HepG2 (cell line): Measurements from ENCODE around the gene TMEM258. TPM values are rescaled to one million over a fixed set of nuclear protein-coding genes. Genes with fewer than 3 reads are reported as not detected.

Experiments used
- BRD4 ChIP-seq: sonication (generic); formaldehyde crosslinking; IDR thresholded peaks from 2 replicates; pipeline ENCODE4 v1.4.0; 2020; ENCODE audit warnings: missing genetic modification reagents
- CBFB ChIP-seq: sonication (generic); formaldehyde crosslinking; IDR thresholded peaks from 2 replicates; pipeline ENCODE4 v1.4.0; 2020; ENCODE audit warnings: missing genetic modification reagents
- CBX5 ChIP-seq: sonication (generic); formaldehyde crosslinking; IDR thresholded peaks from 2 replicates; pipeline ENCODE4 v1.4.0; 2020; ENCODE audit warnings: missing genetic modification reagents, borderline replicate concordance
- CHCHD3 ChIP-seq: sonication (generic); formaldehyde crosslinking; IDR thresholded peaks from 2 replicates; pipeline ENCODE4 v1.8.0; 2022; ENCODE audit warnings: mild to moderate bottlenecking, missing genetic modification reagents, moderate library complexity
- FOSL1 ChIP-seq: sonication (generic); formaldehyde crosslinking; IDR thresholded peaks from 2 replicates; pipeline ENCODE4 v1.9.0; 2021; ENCODE audit warnings: missing genetic modification reagents, borderline replicate concordance
- GABPB1 ChIP-seq: IDR thresholded peaks from 2 replicates; pipeline ENCODE4 v1.6.1; 2016; ENCODE audit warnings: mild to moderate bottlenecking, missing genetic modification reagents, moderate library complexity, missing compliant biosample characterization
- IRF9 ChIP-seq: sonication (generic); formaldehyde crosslinking; IDR thresholded peaks from 2 replicates; pipeline ENCODE4 v1.8.0; 2022; ENCODE audit warnings: missing genetic modification reagents, mild to moderate bottlenecking, borderline replicate concordance
- PHB2 ChIP-seq: fragments of 450-650 bp; IDR thresholded peaks from 2 replicates; pipeline ENCODE4 v1.6.1; 2018; ENCODE audit not compliant: partially characterized antibody
- SMAD3 ChIP-seq: sonication (generic); formaldehyde crosslinking; IDR thresholded peaks from 2 replicates; pipeline ENCODE4 v1.4.0; 2020; ENCODE audit warnings: missing genetic modification reagents
- STAT5B ChIP-seq: sonication (generic); formaldehyde crosslinking; IDR thresholded peaks from 2 replicates; pipeline ENCODE4 v1.4.0; 2020; ENCODE audit warnings: missing genetic modification reagents
- TBP ChIP-seq: sonication (generic); formaldehyde crosslinking; IDR thresholded peaks from 2 replicates; pipeline ENCODE4 v1.5.0; 2020; ENCODE audit warnings: missing genetic modification reagents
- TCF7L2 ChIP-seq: IDR thresholded peaks from 2 replicates; pipeline ENCODE4 v1.6.1; 2011; ENCODE audit warnings: mild to moderate bottlenecking, low read depth, low read length, moderate library complexity
- TFE3 ChIP-seq: IDR thresholded peaks from 2 replicates; pipeline ENCODE4 v1.6.1; 2016
- THYN1 ChIP-seq: sonication (generic); formaldehyde crosslinking; IDR thresholded peaks from 2 replicates; pipeline ENCODE4 v1.8.1; 2023; ENCODE audit warnings: low read depth, mild to moderate bottlenecking, moderate library complexity, missing genetic modification reagents, borderline replicate concordance
- TMF1 ChIP-seq: sonication (generic); formaldehyde crosslinking; IDR thresholded peaks from 2 replicates; pipeline ENCODE4 v1.8.1; 2022; ENCODE audit warnings: low read depth, missing genetic modification reagents
- ZNF235 ChIP-seq: sonication (generic); formaldehyde crosslinking; IDR thresholded peaks from 2 replicates; pipeline ENCODE4 v1.8.1; 2023; ENCODE audit warnings: mild to moderate bottlenecking, missing genetic modification reagents, borderline replicate concordance
- ZNF383 ChIP-seq: sonication (generic); formaldehyde crosslinking; IDR thresholded peaks from 2 replicates; pipeline ENCODE4 v1.4.0; 2020; ENCODE audit warnings: missing genetic modification reagents, mild to moderate bottlenecking, borderline replicate concordance
- ZNF468 ChIP-seq: sonication (generic); formaldehyde crosslinking; IDR thresholded peaks from 2 replicates; pipeline ENCODE4 v1.8.0; 2022; ENCODE audit warnings: mild to moderate bottlenecking, moderate library complexity, missing genetic modification reagents
- ZNF496 ChIP-seq: sonication (generic); formaldehyde crosslinking; IDR thresholded peaks from 2 replicates; pipeline ENCODE4 v1.8.1; 2023; ENCODE audit warnings: mild to moderate bottlenecking, moderate library complexity, missing genetic modification reagents; ENCODE audit not compliant: insufficient replicate concordance
- ZNF605 ChIP-seq: sonication (generic); formaldehyde crosslinking; IDR thresholded peaks from 2 replicates; pipeline ENCODE4 v1.8.0; 2022; ENCODE audit warnings: mild to moderate bottlenecking, missing genetic modification reagents
- ZNF713 ChIP-seq: sonication (generic); formaldehyde crosslinking; IDR thresholded peaks from 2 replicates; pipeline ENCODE4 v1.4.0; 2020; ENCODE audit warnings: mild to moderate bottlenecking, missing genetic modification reagents
- ZNF841 ChIP-seq: sonication (generic); formaldehyde crosslinking; IDR thresholded peaks from 2 replicates; pipeline ENCODE4 v1.8.1; 2023; ENCODE audit warnings: missing genetic modification reagents, borderline replicate concordance
- polyA plus RNA-seq, 8 experiments: library from polyadenylated mRNA; depleted of rRNA in 3 of 8; stranded (reverse) in 7 of 8; unstranded in 1 of 8; fragments of >200 nt; fragmentation: Illumina TruSeq in 4 of 8; extraction: Trizol in 4 of 8; gene quantifications; 2 replicates each; pipeline versions ENCODE4 v1.2.1 to v1.2.3, GENCODE V29; 2011 to 2016; ENCODE audit warnings: low read depth in 4 of 8, missing spikeins in 1 of 8, mixed read lengths in 1 of 8; ENCODE audit not compliant: insufficient read depth in 1 of 8
- total RNA-seq, 5 experiments: library from RNA; depleted of rRNA; stranded (reverse); fragments of >200 nt; fragmentation: Illumina TruSeq; extraction: Trizol; gene quantifications; 2 replicates each; pipeline ENCODE4 v1.2.3, GENCODE V29; 2016; ENCODE audit warnings: low read depth in 1 of 5
- TF ChIP-seq, protein P1 (sequence below): sonication (generic); formaldehyde crosslinking; IDR thresholded peaks from 2 replicates; pipeline ENCODE4 v1.5.0; 2020; ENCODE audit warnings: missing genetic modification reagents, mild to moderate bottlenecking, borderline replicate concordance

The TMEM258 gene
- total and polyA plus RNA-seq, 2 of the 13 experiments (the other 11 are each of a cell fraction or from before 2014, with no cell fraction given): 175 to 424 TPM

DNA sequence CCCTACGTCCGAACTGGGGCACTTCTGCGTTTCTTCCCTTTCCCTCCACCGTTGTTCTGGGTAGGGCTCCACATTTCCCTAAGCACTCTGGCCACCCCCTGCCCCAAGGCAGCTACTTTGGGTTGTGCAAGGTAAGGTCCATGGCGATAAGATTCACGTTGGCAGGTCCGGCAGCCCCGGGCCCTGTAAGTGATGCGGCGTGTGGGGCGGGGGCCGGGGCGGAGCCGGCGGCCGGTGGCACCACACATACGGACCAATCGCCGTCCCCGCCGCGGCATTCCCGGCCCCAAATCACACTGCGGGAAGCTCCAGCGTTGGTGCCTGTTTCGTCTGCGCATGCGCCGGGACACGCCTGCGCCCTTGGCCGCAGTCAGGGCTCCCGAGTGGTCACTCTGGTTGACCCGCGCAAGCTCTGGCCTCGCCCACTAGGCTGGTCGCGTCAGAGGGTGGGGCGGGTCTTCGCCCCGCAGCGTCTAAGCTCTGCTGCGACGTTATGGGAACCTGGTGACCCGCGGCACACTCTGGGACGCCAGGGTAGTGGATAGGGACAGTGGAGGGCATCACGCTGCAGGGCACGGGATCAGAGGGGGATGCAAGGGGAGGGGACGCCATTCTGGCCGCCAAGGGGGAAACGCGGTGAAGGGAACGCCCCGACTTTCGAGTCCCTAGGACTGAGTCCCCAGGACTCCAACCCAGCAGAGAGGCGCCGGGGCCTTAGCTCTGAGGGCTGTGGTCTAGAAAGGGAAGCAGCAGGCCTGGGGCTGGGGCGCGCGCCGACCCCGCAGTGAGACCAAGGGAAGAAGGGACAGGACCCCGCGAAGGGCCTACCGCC is 22.8 kb upstream of the TMEM258 start (continued):
- TF ChIP-seq ZNF496 (no peak), TCF7L2 (no peak), THYN1 (CRISPR knock-in tag) (no peak), TFE3 (no peak), CBX5 (CRISPR knock-in tag) (no peak), TBP (no peak), CHCHD3 (CRISPR knock-in tag) (peak; percentile 83; the same call in 1 of the 2 replicates), BRD4 (CRISPR knock-in tag) (no peak; the same call in 1 of the 2 replicates), IRF9 (peak; percentile 37; the same call in 1 of the 2 replicates), ZNF235 (no peak), ZNF841 (no peak), ZNF605 (CRISPR knock-in tag) (peak; percentile 55; the same call in 1 of the 2 replicates), PHB2 (no peak), STAT5B (CRISPR knock-in tag) (no peak; the same call in 1 of the 2 replicates), TMF1 (CRISPR knock-in tag) (0 out of 2 replicates have a peak, but pooled peaks have one; percentile 46), ZNF468 (CRISPR knock-in tag) (no peak), FOSL1 (CRISPR knock-in tag) (no peak), SMAD3 (CRISPR knock-in tag) (no peak), CBFB (CRISPR knock-in tag) (no peak), ZNF383 (no peak), GABPB1 (CRISPR knock-in tag) (peak; percentile 69; the same call in 1 of the 2 replicates), ZNF713 (CRISPR knock-in tag) (no peak)
- TF ChIP-seq, protein P1, sequence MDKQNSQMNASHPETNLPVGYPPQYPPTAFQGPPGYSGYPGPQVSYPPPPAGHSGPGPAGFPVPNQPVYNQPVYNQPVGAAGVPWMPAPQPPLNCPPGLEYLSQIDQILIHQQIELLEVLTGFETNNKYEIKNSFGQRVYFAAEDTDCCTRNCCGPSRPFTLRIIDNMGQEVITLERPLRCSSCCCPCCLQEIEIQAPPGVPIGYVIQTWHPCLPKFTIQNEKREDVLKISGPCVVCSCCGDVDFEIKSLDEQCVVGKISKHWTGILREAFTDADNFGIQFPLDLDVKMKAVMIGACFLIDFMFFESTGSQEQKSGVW (CRISPR knock-in tag): no peak
